ENCODE data around the gene FGGY.

DNA sequence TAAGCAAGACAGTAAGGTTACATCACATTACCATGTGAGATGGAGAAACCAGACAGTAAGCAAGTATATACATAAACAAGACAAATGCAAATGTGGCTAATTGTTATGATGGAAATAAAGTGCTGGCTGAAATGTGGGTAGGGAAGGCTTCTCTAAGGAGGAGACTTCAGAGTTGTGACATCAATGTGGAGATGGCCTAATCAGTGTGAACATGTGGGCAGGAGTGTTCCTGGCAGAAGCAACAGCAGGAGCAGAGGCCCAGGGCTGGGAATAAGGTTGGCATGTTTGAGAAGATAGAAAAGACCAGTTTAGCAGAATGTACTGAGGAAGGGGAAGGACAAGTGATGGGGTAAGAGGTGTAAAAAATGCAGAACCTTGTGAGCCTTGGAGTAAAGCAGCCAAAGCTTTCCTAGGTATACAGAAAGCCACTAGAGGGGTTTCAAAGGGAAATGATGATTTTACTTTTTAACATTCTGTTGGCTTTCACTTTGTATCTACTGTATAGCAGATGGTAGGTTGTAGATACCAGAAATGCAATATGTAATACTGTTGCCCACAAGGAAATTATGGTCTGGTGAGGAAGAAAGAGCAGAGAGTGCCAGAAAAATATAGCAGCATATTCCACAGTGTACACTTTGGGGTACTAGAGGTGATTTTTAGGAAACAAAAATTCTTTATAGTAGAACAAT is 197.4 kb downstream of the FGGY start:
- TF ChIP-seq POLR2A (IDR thresholded peaks at IDR 0.05; ENCODE audit: low read length) (no peak), GATA1 (IDR thresholded peaks at IDR 0.05; ENCODE audit: low read depth, low read length) (no peak)
